A172 (cell line): ENCODE data around the gene GTF2B. TPM values are rescaled to one million over a fixed set of nuclear protein-coding genes. Genes with fewer than 3 reads are reported as not detected.

Source experiments
- total RNA-seq: library from RNA; depleted of rRNA; stranded (reverse); fragments of >200 nt; shearing (Covaris generic); gene quantifications from 2 replicates; pipeline ENCODE4 v1.2.3, GENCODE V29; 2014; rRNA removed

GTF2B gene
- total RNA-seq, 1 experiment from 2014 or later = 37.0 TPM

Other genes starting within 250 kb of the GTF2B start
- 13.9 and 15.7 TPM in 2 replicates for gene PKN2, start 207.3 kb downstream of the GTF2B start, total RNA-seq
- 16.4 and 20.3 TPM in 2 replicates for gene KYAT3, start 101.1 kb upstream of the GTF2B start, total RNA-seq
- gene RBMXL1, start 101.1 kb upstream of the GTF2B start, total RNA-seq = 2.2 TPM in 2 replicates
- 1.7 and 4.8 TPM in 2 replicates for gene GBP3, start 131.3 kb upstream of the GTF2B start, total RNA-seq
- gene GBP1, start 173.6 kb upstream of the GTF2B start, total RNA-seq = 7.1 and 14.7 TPM in 2 replicates
- 7.8 and 10.3 TPM in 2 replicates for gene GBP2, start 234.5 kb upstream of the GTF2B start, total RNA-seq